GM12864 (cell line): ENCODE results near the gene NHLH1.

ENCODE experiments used
- DNase-seq: peaks from one replicate; pipeline ENCODE4 v3.0.0-alpha.2; 2011; ENCODE audit warnings: low read depth
- H3K4me3 ChIP-seq: 2 replicates; pipeline ENCODE4 v1.5.1; 2011; ENCODE audit warnings: mild to moderate bottlenecking, low read depth, low read length, control low read depth
- TF ChIP-seq, protein P1 (sequence below): IDR thresholded peaks from 2 replicates; pipeline ENCODE4 v1.5.1; 2011; ENCODE audit warnings: low read depth, mild to moderate bottlenecking, moderate library complexity, low read length, control low read depth, inconsistent platforms; ENCODE audit errors: missing control alignments

Gene NHLH1

DNA sequence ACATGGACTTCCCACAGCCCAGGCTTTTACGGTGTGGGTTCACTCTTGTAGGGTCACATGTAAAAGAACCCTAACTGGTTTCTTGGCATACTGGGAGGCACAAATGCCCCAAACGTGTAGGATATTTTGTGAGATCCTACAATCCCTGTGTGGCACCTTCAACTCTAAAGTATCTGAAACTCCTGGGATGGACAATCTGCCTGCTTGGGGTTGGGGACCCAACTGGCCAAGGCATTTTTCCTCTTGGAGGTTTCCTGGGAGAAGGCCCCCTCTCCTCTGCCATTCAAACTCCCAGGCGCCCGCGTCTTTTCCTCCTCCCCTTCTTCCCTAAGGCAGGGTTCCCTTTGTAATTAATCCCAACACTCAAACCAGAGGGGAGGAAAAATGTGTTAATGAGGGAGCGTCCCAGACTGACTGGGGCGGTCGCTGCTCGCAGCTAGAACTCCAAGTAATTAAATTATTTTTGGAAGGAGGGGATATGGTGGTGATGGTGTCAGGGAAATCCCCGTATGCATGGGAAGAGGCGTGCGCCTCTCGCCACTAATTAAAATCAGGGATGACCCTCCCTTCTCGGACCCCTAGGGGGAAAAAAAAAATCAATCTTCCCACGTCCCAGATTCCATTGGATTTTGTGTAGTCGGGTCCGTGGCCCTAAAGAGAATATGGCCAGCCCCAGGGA, 32.8 kb downstream of the NHLH1 start:
- no peak overlapping the region for H3K4me3 ChIP-seq
- TF ChIP-seq, protein P1, sequence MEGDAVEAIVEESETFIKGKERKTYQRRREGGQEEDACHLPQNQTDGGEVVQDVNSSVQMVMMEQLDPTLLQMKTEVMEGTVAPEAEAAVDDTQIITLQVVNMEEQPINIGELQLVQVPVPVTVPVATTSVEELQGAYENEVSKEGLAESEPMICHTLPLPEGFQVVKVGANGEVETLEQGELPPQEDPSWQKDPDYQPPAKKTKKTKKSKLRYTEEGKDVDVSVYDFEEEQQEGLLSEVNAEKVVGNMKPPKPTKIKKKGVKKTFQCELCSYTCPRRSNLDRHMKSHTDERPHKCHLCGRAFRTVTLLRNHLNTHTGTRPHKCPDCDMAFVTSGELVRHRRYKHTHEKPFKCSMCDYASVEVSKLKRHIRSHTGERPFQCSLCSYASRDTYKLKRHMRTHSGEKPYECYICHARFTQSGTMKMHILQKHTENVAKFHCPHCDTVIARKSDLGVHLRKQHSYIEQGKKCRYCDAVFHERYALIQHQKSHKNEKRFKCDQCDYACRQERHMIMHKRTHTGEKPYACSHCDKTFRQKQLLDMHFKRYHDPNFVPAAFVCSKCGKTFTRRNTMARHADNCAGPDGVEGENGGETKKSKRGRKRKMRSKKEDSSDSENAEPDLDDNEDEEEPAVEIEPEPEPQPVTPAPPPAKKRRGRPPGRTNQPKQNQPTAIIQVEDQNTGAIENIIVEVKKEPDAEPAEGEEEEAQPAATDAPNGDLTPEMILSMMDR, result no peak
- DNase-seq, result no peak

DNA sequence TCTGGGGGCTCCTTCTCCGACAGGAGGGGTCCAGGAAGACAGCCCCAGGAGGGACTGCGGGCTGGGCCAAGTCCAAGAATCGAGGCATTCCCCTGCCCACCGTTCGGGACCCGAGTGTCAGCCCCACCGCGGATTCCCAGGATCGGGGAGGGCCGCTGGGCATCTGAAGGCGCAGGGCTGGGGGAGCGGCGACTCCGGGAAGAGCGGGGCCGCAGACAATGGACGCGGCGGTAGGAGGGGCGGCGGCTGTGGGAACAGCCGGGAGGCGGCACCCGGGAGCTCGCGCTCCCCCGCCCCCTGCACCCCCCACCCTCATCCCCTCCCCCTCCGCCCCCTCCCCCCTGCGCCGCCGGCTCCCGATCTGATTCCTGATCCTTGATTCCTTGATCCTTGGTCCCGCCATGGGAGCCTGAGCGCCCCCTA, 33.4 kb downstream of the NHLH1 start, which contains the start of gene VANGL2:
VANGL2 (plus strand) TSS at position 342 of the 423 bp plus-strand sequence. CDS start 15,274 bp downstream, outside the sequence.
- DNase-seq, result no peak
- H3K4me3 ChIP-seq, result peak within 1 kb of the TSS; percentile 26; the same call in 1 of the 2 replicates
- TF ChIP-seq, protein P1, result no peak

DNA sequence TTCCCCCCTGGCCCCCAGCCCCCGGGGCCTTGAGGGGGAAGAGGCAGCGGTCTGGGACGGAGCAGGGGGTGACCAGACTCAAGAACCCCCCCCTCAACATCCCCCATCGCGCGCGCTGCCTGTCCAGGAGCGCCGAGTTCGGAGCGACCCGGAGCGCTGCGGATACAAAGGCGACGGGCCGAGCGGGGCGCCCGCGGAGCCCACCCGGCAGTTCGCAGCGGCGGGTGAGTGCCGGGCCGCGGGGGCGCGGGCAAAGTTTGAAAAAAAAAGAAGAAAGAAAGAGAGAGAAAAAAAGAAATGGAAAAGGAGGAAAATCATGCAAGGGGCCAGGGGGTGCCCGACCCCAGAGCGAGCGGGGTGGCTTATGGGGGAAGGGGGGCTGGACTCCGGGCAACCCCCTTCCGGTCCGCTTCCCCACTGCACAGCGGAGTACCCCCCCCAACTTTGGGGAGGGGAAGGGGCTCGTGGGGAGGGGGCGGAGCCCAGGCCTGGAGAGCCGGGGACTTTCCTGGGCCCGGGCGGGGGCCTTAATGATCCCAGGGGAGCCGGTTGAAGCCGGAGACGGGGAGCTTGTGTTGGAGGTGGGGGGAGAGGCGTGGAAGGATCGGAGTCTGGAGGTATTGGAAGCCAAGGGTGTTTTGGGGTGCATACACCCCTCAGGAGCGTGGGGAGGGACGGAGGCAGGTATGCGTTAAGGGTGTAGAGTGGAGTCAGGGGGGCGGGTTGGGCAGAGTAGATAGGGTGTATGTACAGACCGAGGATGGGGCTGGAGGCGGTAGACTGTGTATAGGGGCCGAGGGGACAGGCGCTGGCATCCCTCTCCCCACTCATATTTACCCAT, 34.0 kb downstream of the NHLH1 start:
- peak overlapping the region; percentile 26; the same call in 1 of the 2 replicates for H3K4me3 ChIP-seq
- TF ChIP-seq, protein P1, result no peak
- no peak for DNase-seq

DNA sequence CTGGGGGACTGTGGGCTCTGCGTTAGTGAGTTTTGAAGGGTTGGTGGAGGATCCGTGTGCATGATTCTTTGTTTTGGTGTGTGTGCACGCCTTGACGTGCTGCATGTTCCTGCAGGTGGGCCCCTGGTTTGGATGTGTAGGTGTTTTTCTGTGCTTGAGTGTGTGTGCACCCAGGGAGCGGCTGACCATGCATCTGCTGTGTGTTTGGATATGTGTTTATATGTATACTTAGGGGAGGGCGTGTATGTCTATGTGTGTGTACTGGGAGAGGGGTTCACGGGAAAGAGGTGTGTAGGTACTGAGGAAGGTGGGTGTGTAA, 34.6 kb downstream of the NHLH1 start:
- TF ChIP-seq, protein P1, result no peak
- DNase-seq, result no peak
- H3K4me3 ChIP-seq, result no peak overlapping the region

DNA sequence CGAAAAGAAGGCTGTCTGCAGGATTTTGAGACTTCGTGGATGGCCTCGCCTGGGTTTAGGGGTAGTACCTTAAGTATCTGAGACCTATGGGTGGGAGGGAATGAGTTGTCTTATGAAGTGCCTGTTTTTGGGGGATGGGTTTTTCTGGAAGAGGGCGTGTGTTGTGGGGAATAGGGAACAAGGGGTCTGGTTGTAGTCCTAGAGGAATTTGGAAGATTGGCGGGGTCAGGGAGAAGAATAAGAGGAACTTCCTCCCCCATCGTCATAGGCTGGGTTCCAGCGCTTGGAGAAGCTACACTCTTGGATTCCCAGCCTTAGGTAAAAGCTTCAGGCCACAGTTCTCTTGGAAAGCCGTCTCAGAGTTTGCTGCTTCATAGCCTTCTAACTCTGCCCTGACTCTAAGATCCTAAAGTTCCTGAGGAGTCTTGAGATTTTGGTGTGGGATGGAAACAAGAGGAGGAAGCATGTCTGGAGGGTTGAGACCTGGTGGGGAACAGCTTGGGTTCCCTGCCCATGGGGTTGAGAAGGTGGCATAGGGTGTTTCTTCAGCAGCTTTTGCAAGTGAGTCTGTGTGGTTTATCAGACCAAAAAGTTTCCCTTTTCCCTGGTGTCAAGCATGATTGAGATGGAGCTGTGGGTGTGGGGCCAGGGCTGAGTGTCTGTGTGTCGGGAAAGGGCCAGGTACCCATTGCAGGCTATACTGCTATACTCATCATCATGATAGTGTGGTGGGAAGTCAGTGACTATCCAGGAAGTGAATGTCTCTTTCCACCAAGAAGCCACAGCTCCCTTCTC, 35.3 kb downstream of the NHLH1 start:
- H3K4me3 ChIP-seq, result no peak overlapping the region
- DNase-seq, result no peak

DNA sequence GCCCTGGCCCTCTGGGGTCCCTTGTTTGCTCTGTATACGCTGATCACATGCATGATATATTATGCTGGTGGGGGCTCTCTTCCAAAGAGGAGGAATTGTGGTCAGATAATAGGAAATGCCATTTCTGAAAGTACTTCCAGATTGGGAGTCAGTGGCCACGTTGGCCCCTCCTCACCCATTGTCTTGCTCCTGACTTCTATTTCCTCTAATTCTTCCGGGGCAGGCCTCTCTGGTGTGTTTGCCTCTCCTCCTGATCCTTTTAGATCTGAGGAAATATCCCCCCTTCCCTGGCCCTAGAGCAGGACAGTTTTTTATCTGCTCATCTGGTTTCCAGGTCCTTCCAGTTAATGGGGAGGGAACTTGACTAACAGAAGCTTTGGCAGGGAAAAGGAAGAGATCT, 36.4 kb downstream of the NHLH1 start:
- TF ChIP-seq, protein P1, result no peak
- no peak overlapping the region for H3K4me3 ChIP-seq

More for the DNA sequence above, 35.3 kb downstream of the NHLH1 start:
- TF ChIP-seq, protein P1, result no peak

More for the DNA sequence above, 36.4 kb downstream of the NHLH1 start:
- DNase-seq, result no peak
